ENCODE data around the gene GIMAP5. TPM values are rescaled to one million over a fixed set of nuclear protein-coding genes. Genes with fewer than 3 reads are reported as not detected.

Gene GIMAP5
- total RNA-seq, 1 donor from 2014 or later, result 0.14 TPM

- Histone ChIP-seq H3K4me2 (ENCODE audit: low read length) (no peak overlapping the region), H3K27ac (ENCODE audit: low read depth, low read length) (no peak overlapping the region)
- TF ChIP-seq EZH2 (IDR thresholded peaks at IDR 0.05; ENCODE audit: insufficient read depth, low read length) (no peak), CTCF (IDR thresholded peaks at IDR 0.05; ENCODE audit: insufficient read depth, low read depth, low read length) (no peak)
Observed at GRCh38 chr7:150787321-150788281, 50.4 kb downstream of the GIMAP5 start.

GRCh38 chr7:150788474-150789269 is 51.5 kb downstream of the GIMAP5 start:
- H3K4me3 Mint-ChIP-seq (ENCODE audit: unreplicated experiment), result no peak overlapping the region
- no peak overlapping the region for H3K27ac Mint-ChIP-seq (ENCODE audit: unreplicated experiment)
- H3K36me3 Mint-ChIP-seq (ENCODE audit: low read depth, unreplicated experiment), result peaks cover 2% of the 10 kb centered on the region
- no peak overlapping the region for H3K4me2 ChIP-seq (ENCODE audit: low read length)
- H3K9ac ChIP-seq (ENCODE audit: low read length), result no peak overlapping the region
- FAIRE-seq, result no peak
- H3K79me2 ChIP-seq (ENCODE audit: insufficient read depth, low read length), result no peaks in the 10 kb centered on the region
- H3K36me3 ChIP-seq (ENCODE audit: insufficient read depth, low read length), result no peaks in the 10 kb centered on the region
- peaks cover 12% of the 10 kb centered on the region for H3K4me1 Mint-ChIP-seq (ENCODE audit: low read depth, unreplicated experiment)
- H3K27me3 Mint-ChIP-seq (ENCODE audit: low read depth, unreplicated experiment), result peaks cover 32% of the 10 kb centered on the region
- H2AFZ ChIP-seq (ENCODE audit: low read depth, low read length), result no peak overlapping the region
- no peak overlapping the region for H3K4me3 ChIP-seq (ENCODE audit: insufficient read depth, low read depth, low read length)
- H3K9me3 ChIP-seq (ENCODE audit: insufficient read depth, low read depth, low read length), result no peaks in the 10 kb centered on the region
- H4K20me1 ChIP-seq (ENCODE audit: insufficient read depth, low read length), result no peaks in the 10 kb centered on the region
- H3K9me3 Mint-ChIP-seq (ENCODE audit: unreplicated experiment), result no peaks in the 10 kb centered on the region
- H3K4me1 ChIP-seq (ENCODE audit: insufficient read depth, low read length), result no peaks in the 10 kb centered on the region
- no peak overlapping the region for H3K27ac ChIP-seq (ENCODE audit: low read depth, low read length)
- no peak for TF ChIP-seq EZH2 (IDR thresholded peaks at IDR 0.05; ENCODE audit: insufficient read depth, low read length)
- no peak for TF ChIP-seq CTCF (IDR thresholded peaks at IDR 0.05; ENCODE audit: insufficient read depth, low read depth, low read length)
- no peaks in the 10 kb centered on the region for H3K27me3 ChIP-seq (ENCODE audit: insufficient read depth, low read length)
- no peak for DNase-seq (ENCODE audit: low read depth)

More at GRCh38 chr7:150787321-150788281, 50.4 kb downstream of the GIMAP5 start:
- Histone ChIP-seq H4K20me1 (ENCODE audit: insufficient read depth, low read length) (no peaks in the 10 kb centered on the region), H3K79me2 (ENCODE audit: insufficient read depth, low read length) (no peaks in the 10 kb centered on the region), H3K4me3 (ENCODE audit: insufficient read depth, low read depth, low read length) (no peak overlapping the region), H3K36me3 (ENCODE audit: insufficient read depth, low read length) (no peaks in the 10 kb centered on the region), H3K9ac (ENCODE audit: low read length) (no peak overlapping the region), H2AFZ (ENCODE audit: low read depth, low read length) (no peak overlapping the region), H3K27me3 (ENCODE audit: insufficient read depth, low read length) (no peaks in the 10 kb centered on the region), H3K4me1 (ENCODE audit: insufficient read depth, low read length) (no peaks in the 10 kb centered on the region), H3K9me3 (ENCODE audit: insufficient read depth, low read depth, low read length) (no peaks in the 10 kb centered on the region)
- H3K27me3 Mint-ChIP-seq (ENCODE audit: low read depth, unreplicated experiment), result peaks cover 32% of the 10 kb centered on the region
- peaks cover 12% of the 10 kb centered on the region for H3K4me1 Mint-ChIP-seq (ENCODE audit: low read depth, unreplicated experiment)
- no peak for DNase-seq (ENCODE audit: low read depth)
- no peak for FAIRE-seq
- no peak overlapping the region for H3K4me3 Mint-ChIP-seq (ENCODE audit: unreplicated experiment)
- H3K36me3 Mint-ChIP-seq (ENCODE audit: low read depth, unreplicated experiment), result peaks cover 2% of the 10 kb centered on the region
- no peaks in the 10 kb centered on the region for H3K9me3 Mint-ChIP-seq (ENCODE audit: unreplicated experiment)
- H3K27ac Mint-ChIP-seq (ENCODE audit: unreplicated experiment), result no peak overlapping the region
